DOHH2 (cell line): Measurements from ENCODE around the gene TCERG1L.

ENCODE experiments used
- H3F3A ChIP-seq: fragments of 200-600 bp; sonication (generic), shearing (Covaris generic); 2 replicates; pipeline ENCODE4 v1.6.0; 2016; ENCODE audit warnings: antibody characterized with exemption, mild to moderate bottlenecking; ENCODE audit not compliant: control insufficient read depth, insufficient read depth
- H3K27ac ChIP-seq: fragments of 200-600 bp; sonication (generic); 2 replicates; pipeline ENCODE4 v1.5.1; 2014; ENCODE audit warnings: low read depth, mild to moderate bottlenecking, low read length, moderate library complexity
- H3K27me3 ChIP-seq: fragments of 200-600 bp; sonication (generic); 2 replicates; pipeline ENCODE4 v1.6.1; 2014; ENCODE audit warnings: mild to moderate bottlenecking, low read length, mixed read lengths; ENCODE audit not compliant: control insufficient read depth
- H3K36me3 ChIP-seq: fragments of 200-600 bp; sonication (generic); 2 replicates; pipeline ENCODE4 v1.6.1; 2014; ENCODE audit warnings: mild to moderate bottlenecking, low read length, moderate library complexity, mixed read lengths; ENCODE audit not compliant: control insufficient read depth
- H3K4me1 ChIP-seq: fragments of 200-600 bp; sonication (generic); 2 replicates; pipeline ENCODE4 v1.6.1; 2014; ENCODE audit warnings: mild to moderate bottlenecking, low read length, mixed read lengths; ENCODE audit not compliant: control insufficient read depth
- H3K4me2 ChIP-seq: fragments of 200-600 bp; sonication (generic); 2 replicates; pipeline ENCODE4 v1.6.0; 2014; ENCODE audit warnings: mild to moderate bottlenecking, low read length, moderate library complexity
- H3K4me3 ChIP-seq: fragments of 200-600 bp; sonication (generic); 2 replicates; pipeline ENCODE4 v1.5.1; 2014; ENCODE audit warnings: mild to moderate bottlenecking, low read length, mixed read lengths
- H3K79me2 ChIP-seq: fragments of 200-600 bp; sonication (generic); 2 replicates; pipeline ENCODE4 v1.6.1; 2014; ENCODE audit warnings: mild to moderate bottlenecking, low read length, mixed read lengths; ENCODE audit not compliant: control insufficient read depth
- H3K9me2 ChIP-seq: fragments of 200-600 bp; sonication (generic); replicated peaks from 2 replicates; pipeline ENCODE4 v1.6.1; 2014; ENCODE audit warnings: mild to moderate bottlenecking, low read length, mixed read lengths; ENCODE audit not compliant: control insufficient read depth
- H3K9me3 ChIP-seq: fragments of 200-600 bp; sonication (generic); 2 replicates; pipeline ENCODE4 v1.6.1; 2014; ENCODE audit warnings: antibody characterized with exemption, low read length, mixed read lengths; ENCODE audit not compliant: control insufficient read depth, insufficient read depth
- H4K20me1 ChIP-seq: fragments of 200-600 bp; sonication (generic); 2 replicates; pipeline ENCODE4 v1.6.0; 2014; ENCODE audit warnings: low read depth, mild to moderate bottlenecking, antibody characterized with exemption, low read length, moderate library complexity; ENCODE audit not compliant: control insufficient read depth, insufficient read depth
- CTCF ChIP-seq: fragments of 200-600 bp; sonication (generic); IDR thresholded peaks from one replicate; pipeline ENCODE4 v1.5.1; 2014; ENCODE audit warnings: antibody characterized with exemption, mild to moderate bottlenecking, low read depth, low read length; ENCODE audit not compliant: poor library complexity, severe bottlenecking
- EZH2phosphoT487 ChIP-seq: fragments of 200-600 bp; sonication (generic); IDR thresholded peaks from 2 replicates; pipeline ENCODE4 v1.6.1; 2017; ENCODE audit warnings: borderline replicate concordance, mild to moderate bottlenecking, antibody characterized with exemption, low read length, moderate library complexity, mixed read lengths

The TCERG1L gene

DNA sequence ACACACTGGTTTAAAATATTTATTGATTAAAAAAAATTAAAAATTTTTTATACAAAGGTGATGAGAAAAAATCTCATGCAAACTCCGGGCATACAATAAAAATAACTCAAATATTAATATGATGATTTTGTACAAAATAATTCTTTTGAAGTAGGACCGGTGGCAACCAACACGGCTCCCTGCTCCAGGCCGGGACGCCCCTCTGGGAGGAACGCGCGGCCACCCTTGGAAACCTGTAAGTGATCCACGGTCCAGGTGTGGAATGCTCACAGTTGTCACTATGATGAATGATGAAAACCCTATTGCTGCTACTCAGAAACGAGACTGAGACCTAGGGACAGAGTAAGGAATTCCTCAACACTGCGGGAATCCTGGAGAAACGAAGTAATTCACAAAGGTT lies 219.1 kb downstream of the TCERG1L start:
- Histone ChIP-seq H3K9me3 (no peaks in the 10 kb centered on the region), H3K27me3 (no peaks in the 10 kb centered on the region), H4K20me1 (no peaks in the 10 kb centered on the region), H3K4me1 (no peaks in the 10 kb centered on the region), H3K9me2 (no peaks in the 10 kb centered on the region), H3K4me2 (no peak overlapping the region), H3K36me3 (no peaks in the 10 kb centered on the region), H3K79me2 (no peaks in the 10 kb centered on the region), H3K4me3 (no peak overlapping the region), H3K27ac (no peak overlapping the region), H3F3A (no peaks in the 10 kb centered on the region)
- TF ChIP-seq CTCF (no peak), EZH2phosphoT487 (no peak)

DNA sequence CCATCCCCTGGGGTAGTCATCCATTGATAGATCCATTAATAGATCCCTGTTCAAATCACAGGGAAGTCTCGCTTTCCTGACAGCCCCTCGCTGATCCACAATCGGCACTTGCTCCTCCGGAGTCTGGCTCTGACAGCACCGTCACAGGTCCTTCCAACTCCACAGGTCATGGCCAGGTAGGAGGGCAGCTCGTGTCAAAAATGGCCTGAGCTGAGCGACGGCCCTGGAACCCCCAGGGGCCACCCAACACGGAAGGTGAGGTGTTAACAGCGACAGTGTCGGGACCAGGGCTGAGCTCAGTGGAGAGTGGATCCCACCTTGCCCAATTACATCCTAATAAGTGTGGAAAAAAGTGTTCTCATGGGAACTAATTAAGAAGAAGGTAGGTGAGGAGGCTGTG lies 219.8 kb downstream of the TCERG1L start:
- no peaks in the 10 kb centered on the region for H3K79me2 ChIP-seq
- H3K4me3 ChIP-seq: no peak overlapping the region
- no peak for TF ChIP-seq CTCF
- TF ChIP-seq EZH2phosphoT487: no peak
- H3K9me2 ChIP-seq: no peaks in the 10 kb centered on the region
- no peak overlapping the region for H3K27ac ChIP-seq
- no peaks in the 10 kb centered on the region for H4K20me1 ChIP-seq
- no peaks in the 10 kb centered on the region for H3K27me3 ChIP-seq
- H3K36me3 ChIP-seq: no peaks in the 10 kb centered on the region
- H3F3A ChIP-seq: no peaks in the 10 kb centered on the region
- no peaks in the 10 kb centered on the region for H3K9me3 ChIP-seq
- H3K4me2 ChIP-seq: no peak overlapping the region
- H3K4me1 ChIP-seq: no peaks in the 10 kb centered on the region

- Histone ChIP-seq H3K27ac (no peak overlapping the region), H3K9me3 (no peaks in the 10 kb centered on the region), H3K9me2 (no peaks in the 10 kb centered on the region), H3K27me3 (no peaks in the 10 kb centered on the region), H3F3A (no peaks in the 10 kb centered on the region), H4K20me1 (no peaks in the 10 kb centered on the region), H3K79me2 (no peaks in the 10 kb centered on the region), H3K36me3 (no peaks in the 10 kb centered on the region), H3K4me3 (no peak overlapping the region), H3K4me2 (no peak overlapping the region), H3K4me1 (no peaks in the 10 kb centered on the region)
- no peak for TF ChIP-seq CTCF
- TF ChIP-seq EZH2phosphoT487: no peak
Measured at GRCh38 chr10:131090761-131091661, 220.5 kb downstream of the TCERG1L start.
